ENCODE measurements around the gene NPIPA8.
"Not testable (repeated sequence)": the region's sequence is repeated elsewhere in the genome, so short reads cannot be mapped to it uniquely, and the experiment has no call there.

NPIPA8 gene
- total RNA-seq, result 0 reads per million in 2 experiments

GRCh38 chr16:18336636-18337035 is at the start of gene NPIPA8:
NPIPA8 (minus strand) TSS chr16:18336736; CDS start chr16:18332662, 4,074 bp downstream.
- not testable (repeated sequence) for DNase-seq (ENCODE audit: low read depth)

GRCh38 chr16:18385285-18385684 is 48.7 kb upstream of the NPIPA8 start:
- not testable (repeated sequence) for DNase-seq (ENCODE audit: low read depth)

DNA sequence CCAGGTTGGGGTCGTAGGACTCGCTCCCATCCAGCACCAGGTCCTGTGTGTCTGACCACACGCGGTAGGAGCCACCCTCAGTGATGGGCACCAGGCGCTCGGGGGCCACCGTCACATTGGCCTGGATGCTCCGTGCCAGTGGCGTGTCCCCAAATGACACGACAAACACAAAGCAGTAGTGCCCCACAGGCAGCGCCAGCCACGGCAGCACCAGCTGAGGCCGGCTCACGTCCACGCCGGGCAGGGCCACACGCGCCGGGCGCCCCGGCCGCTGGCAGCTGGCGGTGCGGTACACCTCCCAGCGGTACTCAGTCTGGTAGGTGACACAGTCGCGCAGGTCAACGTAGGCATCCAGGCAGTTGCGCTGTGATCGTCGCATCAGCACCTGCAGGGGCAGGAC is 48.3 kb upstream of the NPIPA8 start:
- DNase-seq (ENCODE audit: low read depth), result not testable (repeated sequence)

- not testable (repeated sequence) for DNase-seq (ENCODE audit: low read depth)
These were observed 47.6 kb upstream of the NPIPA8 start for GRCh38 chr16:18384098-18384636.

GRCh38 chr16:18382696-18383095 is 46.2 kb upstream of the NPIPA8 start:
- not testable (repeated sequence) for DNase-seq (ENCODE audit: low read depth)

GRCh38 chr16:18347742-18348141 is 11.2 kb upstream of the NPIPA8 start:
- DNase-seq (ENCODE audit: low read depth), result not testable (repeated sequence)

DNA sequence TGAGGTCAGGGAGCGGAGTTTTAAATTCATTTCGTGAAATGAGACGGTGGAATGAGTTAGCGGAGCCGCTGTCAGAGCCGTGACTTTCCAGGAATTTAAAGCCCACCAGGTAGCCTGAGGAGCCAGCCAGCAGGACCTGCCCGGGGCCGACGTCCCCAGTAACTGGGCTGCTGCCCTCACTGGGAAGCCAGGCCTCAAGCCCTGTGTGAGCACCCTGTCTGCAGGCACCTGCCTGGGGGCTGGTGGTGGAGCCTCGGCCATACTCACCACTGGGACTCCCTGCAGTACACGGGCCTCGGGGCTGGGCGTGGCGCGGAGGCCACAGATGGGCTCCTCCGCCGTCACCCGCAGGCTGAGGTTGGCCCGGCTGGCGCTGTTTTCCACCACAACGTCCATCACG is 10.5 kb upstream of the NPIPA8 start:
- DNase-seq (ENCODE audit: low read depth), result not testable (repeated sequence)

- DNase-seq (ENCODE audit: low read depth), result not testable (repeated sequence)
These were observed 8.1 kb upstream of the NPIPA8 start for GRCh38 chr16:18344634-18345033.

DNA sequence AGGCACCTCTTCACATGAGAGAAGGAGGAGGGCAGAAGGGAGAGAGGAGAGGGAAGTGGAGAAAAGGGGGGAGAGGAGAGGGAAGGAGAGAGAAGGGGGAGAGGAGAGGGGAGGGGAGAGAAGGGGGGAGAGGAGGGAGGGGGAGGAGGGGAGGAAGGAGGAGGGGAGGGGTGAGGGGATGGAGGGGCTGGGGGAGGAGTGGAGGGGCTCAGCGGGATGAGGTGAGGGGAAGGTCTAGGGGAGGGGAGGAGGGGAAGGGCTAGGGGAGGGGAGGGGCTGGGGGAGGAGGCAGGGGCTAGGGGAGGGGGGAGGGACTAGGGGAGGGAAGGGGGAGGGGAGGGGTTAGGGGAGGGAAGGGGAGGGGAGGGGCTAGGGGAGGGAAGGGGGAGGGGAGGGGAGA is 5.5 kb upstream of the NPIPA8 start:
- DNase-seq (ENCODE audit: low read depth), result not testable (repeated sequence)

- DNase-seq (ENCODE audit: low read depth), result not testable (repeated sequence)
These were observed 5.0 kb upstream of the NPIPA8 start for GRCh38 chr16:18341417-18341960.

- DNase-seq (ENCODE audit: low read depth), result not testable (repeated sequence)
These were observed 2.7 kb upstream of the NPIPA8 start for GRCh38 chr16:18339210-18339609.

DNA sequence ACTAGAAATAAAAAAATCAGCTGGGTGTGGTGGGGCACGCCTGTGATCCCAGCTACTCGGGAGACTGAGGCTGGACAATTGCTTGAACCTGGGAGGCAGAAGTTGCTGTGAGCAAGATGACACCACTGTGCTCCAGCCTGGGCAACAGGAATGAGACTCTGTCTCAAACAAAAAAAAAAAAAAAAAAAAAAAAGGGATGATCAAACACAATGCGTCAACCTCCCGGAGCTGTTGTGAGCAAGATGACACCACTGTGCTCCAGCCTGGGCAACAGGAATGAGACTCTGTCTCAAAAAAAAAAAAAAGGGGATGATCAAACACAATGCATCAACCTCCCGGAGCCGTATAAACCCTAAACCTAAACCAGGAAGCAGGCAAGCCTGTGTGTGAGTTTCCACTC is 24.7 kb downstream of the NPIPA8 start:
- not testable (repeated sequence) for DNase-seq (ENCODE audit: low read depth)

- not testable (repeated sequence) for DNase-seq (ENCODE audit: low read depth)
These were observed 27.4 kb downstream of the NPIPA8 start for GRCh38 chr16:18309159-18309558.

- DNase-seq (ENCODE audit: low read depth), result not testable (repeated sequence)
These were observed 29.3 kb downstream of the NPIPA8 start for GRCh38 chr16:18307241-18307640.

- DNase-seq (ENCODE audit: low read depth), result not testable (repeated sequence)
These were observed 30.5 kb downstream of the NPIPA8 start for GRCh38 chr16:18306066-18306465.

DNA sequence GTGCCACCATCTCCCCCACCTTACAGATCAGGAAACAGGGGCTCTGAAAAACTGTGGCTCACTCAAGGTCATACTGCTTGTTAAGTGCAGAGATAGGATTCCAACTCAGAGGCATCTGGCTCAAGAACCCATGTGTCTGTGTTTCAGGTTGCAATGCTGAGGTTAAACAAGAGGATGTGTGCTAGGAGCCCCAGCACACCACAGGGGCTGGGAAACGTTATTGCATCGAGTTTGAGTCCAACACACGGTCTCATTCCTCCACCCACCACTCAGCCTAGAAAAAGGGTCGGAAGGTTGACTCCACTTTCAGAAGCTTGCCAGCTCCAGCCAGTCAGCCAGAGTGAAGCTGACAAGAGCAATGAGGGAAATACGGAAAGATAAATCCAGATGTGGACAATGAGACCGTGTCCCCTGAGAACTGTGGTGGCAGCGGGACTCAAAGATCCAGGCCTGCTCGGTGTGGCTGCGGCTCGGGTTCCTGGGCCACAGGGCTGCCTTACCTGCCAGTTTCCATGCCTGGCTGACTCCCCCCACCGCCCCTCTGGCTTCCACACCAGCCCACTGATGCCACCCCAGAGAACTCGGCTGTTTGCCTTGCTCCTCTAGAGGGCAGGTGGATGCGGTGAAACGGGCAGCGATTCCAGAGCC is 33.4 kb downstream of the NPIPA8 start:
- not testable (repeated sequence) for DNase-seq (ENCODE audit: low read depth)

DNA sequence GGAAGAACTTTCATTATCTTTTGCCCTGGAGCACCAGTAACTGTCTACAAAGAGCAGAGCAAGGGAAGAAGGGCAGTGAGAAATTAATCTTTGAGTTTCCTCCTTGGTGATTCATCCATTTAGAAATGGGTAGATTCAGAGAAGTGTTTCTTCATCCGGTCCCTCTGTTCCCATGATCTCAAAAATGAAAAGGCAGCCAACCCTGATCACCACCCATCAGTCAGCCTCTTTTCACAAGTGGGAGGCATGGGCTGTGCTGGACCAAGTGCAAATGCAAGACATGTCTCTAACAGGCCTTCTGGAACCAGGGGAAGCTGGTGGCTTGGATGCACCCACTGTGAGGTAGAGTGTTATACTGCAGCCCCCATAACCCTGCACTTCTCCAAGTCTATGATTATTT is 38.8 kb downstream of the NPIPA8 start:
- DNase-seq (ENCODE audit: low read depth), result not testable (repeated sequence)

GRCh38 chr16:18296931-18297330 is 39.6 kb downstream of the NPIPA8 start:
- DNase-seq (ENCODE audit: low read depth), result not testable (repeated sequence)

DNA sequence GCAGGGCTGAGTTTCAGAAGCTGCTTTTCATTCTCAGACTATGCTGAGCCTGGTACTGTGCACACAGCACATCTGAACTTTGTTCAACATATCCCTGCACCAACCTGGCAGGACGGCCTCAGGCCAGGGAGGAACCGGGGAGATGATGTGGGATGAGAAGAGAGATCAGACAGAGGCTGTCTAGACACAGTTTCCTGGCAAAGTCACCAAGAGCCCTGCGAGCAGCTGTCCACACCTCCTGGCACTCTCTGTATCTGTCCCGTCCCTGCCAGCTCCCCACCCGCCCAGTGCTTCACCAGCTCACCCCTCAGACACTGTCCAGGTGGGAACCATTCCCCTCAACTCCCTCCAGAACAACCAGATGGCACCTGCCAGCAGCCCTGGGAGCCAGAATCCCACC is 42.2 kb downstream of the NPIPA8 start:
- DNase-seq (ENCODE audit: low read depth), result not testable (repeated sequence)

- DNase-seq (ENCODE audit: low read depth), result not testable (repeated sequence)
These were observed 43.1 kb downstream of the NPIPA8 start for GRCh38 chr16:18293337-18293956.

GRCh38 chr16:18290959-18291358 is 45.6 kb downstream of the NPIPA8 start:
- not testable (repeated sequence) for DNase-seq (ENCODE audit: low read depth)

- not testable (repeated sequence) for DNase-seq (ENCODE audit: low read depth)
These were observed 50.2 kb downstream of the NPIPA8 start for GRCh38 chr16:18286342-18286741.

DNA sequence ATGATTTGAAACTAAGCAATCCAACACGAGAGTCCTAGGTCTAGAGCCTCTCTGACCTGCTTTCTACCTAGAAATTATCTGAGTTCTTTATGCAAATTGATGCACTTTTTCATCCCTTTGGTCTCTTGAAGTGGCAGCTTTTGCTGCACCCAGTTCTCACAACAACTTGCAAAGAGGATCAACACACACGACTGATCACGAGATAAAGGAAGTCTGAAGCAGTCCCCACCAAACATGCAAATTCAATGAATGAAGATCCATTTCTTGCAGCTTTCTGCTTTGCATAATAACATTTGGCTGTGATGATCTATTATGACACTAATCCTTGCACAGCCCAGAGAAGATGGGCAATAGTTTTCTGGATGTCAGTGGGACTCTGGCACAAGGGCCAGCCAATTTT is 56.2 kb downstream of the NPIPA8 start:
- not testable (repeated sequence) for DNase-seq (ENCODE audit: low read depth)

All from T follicular helper cell (primary cell).